ENCODE measurements around the gene RAB24.
A peak's percentile ranks its signal among the peaks of the same experiment; 100 is the strongest.

Gene RAB24

DNA sequence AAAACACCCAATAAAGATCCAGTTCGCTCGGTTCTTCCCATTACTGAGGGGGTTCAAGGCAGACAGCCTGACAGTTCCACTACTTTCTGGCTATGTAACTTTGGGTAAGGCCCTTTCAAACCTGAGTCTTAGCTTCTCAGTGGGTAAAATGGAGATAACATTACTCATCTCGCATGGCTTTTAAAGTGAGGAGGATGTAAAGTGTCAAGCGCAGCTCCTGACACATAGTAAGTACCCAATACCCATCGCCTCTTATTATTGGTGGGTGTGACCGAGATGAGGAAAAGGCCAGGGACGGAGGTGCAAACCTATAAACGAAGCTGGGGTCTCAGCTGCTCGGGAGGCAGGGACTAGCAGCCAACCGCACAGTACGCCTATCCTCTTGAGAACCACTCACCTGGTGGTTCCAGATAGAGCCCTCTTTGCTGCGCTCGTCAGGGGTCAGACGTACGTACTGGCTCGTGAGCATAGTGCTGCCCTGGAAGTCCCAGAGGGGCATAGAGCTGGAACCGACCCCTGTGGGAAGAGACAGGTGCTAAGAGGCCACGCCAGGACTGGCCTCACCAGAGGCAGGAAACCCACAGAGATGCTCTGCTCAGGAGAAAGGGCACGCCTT, 47.4 kb upstream of the RAB24 start:
- peak overlapping the region; percentile 90 for H3K27ac ChIP-seq (ENCODE audit: low read depth, low read length)
- H3K4me1 ChIP-seq (ENCODE audit: control insufficient read depth, low read length) = peaks cover 36% of the 10 kb centered on the region
- H3K9me2 ChIP-seq (replicated peaks; ENCODE audit: control insufficient read depth, low read length) = no peaks in the 10 kb centered on the region
- H3K4me3 ChIP-seq (ENCODE audit: low read length) = peak overlapping the region; percentile 89
- peaks cover 43% of the 10 kb centered on the region for H3K36me3 ChIP-seq (ENCODE audit: control insufficient read depth, low read length)
- no peak for TF ChIP-seq EZH2phosphoT487 (IDR thresholded peaks at IDR 0.05; ENCODE audit: borderline replicate concordance, low read length)
- TF ChIP-seq, protein P1, sequence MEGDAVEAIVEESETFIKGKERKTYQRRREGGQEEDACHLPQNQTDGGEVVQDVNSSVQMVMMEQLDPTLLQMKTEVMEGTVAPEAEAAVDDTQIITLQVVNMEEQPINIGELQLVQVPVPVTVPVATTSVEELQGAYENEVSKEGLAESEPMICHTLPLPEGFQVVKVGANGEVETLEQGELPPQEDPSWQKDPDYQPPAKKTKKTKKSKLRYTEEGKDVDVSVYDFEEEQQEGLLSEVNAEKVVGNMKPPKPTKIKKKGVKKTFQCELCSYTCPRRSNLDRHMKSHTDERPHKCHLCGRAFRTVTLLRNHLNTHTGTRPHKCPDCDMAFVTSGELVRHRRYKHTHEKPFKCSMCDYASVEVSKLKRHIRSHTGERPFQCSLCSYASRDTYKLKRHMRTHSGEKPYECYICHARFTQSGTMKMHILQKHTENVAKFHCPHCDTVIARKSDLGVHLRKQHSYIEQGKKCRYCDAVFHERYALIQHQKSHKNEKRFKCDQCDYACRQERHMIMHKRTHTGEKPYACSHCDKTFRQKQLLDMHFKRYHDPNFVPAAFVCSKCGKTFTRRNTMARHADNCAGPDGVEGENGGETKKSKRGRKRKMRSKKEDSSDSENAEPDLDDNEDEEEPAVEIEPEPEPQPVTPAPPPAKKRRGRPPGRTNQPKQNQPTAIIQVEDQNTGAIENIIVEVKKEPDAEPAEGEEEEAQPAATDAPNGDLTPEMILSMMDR (IDR thresholded peaks at IDR 0.05; ENCODE audit: low read depth, low read length, poor library complexity, severe bottlenecking) = no peak
- 0 out of 2 replicates have a peak, but pooled peaks cover 3% of the 10 kb centered on the region for H3F3A ChIP-seq (ENCODE audit: control insufficient read depth, insufficient read depth)
- H3K27me3 ChIP-seq (ENCODE audit: control insufficient read depth, low read length) = no peaks in the 10 kb centered on the region
- H3K9me3 ChIP-seq (ENCODE audit: control insufficient read depth, insufficient read depth, low read length) = peaks cover 4% of the 10 kb centered on the region; the same call in 1 of the 2 replicates
- H3K79me2 ChIP-seq (ENCODE audit: control insufficient read depth, low read length) = peaks cover 56% of the 10 kb centered on the region
- peak overlapping the region; percentile 71 for H3K4me2 ChIP-seq (ENCODE audit: low read length)
- H4K20me1 ChIP-seq (ENCODE audit: control insufficient read depth, insufficient read depth, low read depth, low read length) = peaks cover 19% of the 10 kb centered on the region; the same call in 1 of the 2 replicates

DNA sequence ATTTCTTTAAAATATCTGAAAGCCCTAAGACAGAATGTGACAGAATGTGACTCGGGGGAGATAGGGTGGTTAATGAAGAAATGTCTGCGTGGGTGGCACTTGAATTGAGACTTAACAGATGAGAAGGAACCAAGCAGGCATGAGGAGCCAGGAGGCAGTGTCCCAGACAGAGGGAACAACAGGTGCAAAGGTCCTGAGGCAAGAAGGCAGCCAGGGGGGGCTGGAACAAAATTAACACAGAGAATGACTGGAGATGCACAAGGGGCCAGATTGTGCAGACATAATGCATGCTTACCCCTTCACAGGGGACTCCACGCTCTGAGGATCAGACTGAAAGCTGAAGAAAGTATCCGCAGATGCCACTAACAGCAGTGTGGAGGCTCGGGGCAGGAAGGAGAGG, 46.2 kb upstream of the RAB24 start:
- Histone ChIP-seq H3K27ac (ENCODE audit: low read depth, low read length) (no peak overlapping the region), H3K4me3 (ENCODE audit: low read length) (peak overlapping the region; percentile 89)

DNA sequence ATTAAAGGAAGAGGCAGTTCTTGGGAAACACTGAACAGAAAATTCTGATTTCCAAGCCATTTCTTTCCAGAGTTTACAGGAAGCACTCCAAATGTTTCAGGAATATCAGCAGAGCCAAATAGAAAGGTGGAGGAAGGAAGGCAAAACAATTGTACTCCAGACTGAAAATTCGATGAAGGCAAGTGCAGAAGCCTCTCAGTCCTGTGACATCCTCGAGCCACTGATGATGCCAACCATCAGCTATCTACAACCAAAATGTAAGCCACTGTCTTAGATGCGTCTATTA, 45.8 kb upstream of the RAB24 start:
- Histone ChIP-seq H4K20me1 (ENCODE audit: control insufficient read depth, insufficient read depth, low read depth, low read length) (peaks cover 19% of the 10 kb centered on the region; the same call in 1 of the 2 replicates), H3K27ac (ENCODE audit: low read depth, low read length) (no peak overlapping the region), H3K9me2 (replicated peaks; ENCODE audit: control insufficient read depth, low read length) (no peaks in the 10 kb centered on the region), H3K9me3 (ENCODE audit: control insufficient read depth, insufficient read depth, low read length) (no peaks in the 10 kb centered on the region), H3K4me3 (ENCODE audit: low read length) (peak overlapping the region; percentile 89), H3K4me2 (ENCODE audit: low read length) (peak overlapping the region; percentile 71), H3K79me2 (ENCODE audit: control insufficient read depth, low read length) (peaks cover 70% of the 10 kb centered on the region), H3K27me3 (ENCODE audit: control insufficient read depth, low read length) (no peaks in the 10 kb centered on the region), H3F3A (ENCODE audit: control insufficient read depth, insufficient read depth) (0 out of 2 replicates have a peak, but pooled peaks cover 3% of the 10 kb centered on the region), H3K36me3 (ENCODE audit: control insufficient read depth, low read length) (peaks cover 43% of the 10 kb centered on the region), H3K4me1 (ENCODE audit: control insufficient read depth, low read length) (peaks cover 33% of the 10 kb centered on the region)
- TF ChIP-seq, protein P1 (IDR thresholded peaks at IDR 0.05; ENCODE audit: low read depth, low read length, poor library complexity, severe bottlenecking) = no peak
- TF ChIP-seq EZH2phosphoT487 (IDR thresholded peaks at IDR 0.05; ENCODE audit: borderline replicate concordance, low read length) = no peak

More for the DNA sequence above, 46.2 kb upstream of the RAB24 start:
- Histone ChIP-seq H3F3A (ENCODE audit: control insufficient read depth, insufficient read depth) (0 out of 2 replicates have a peak, but pooled peaks cover 3% of the 10 kb centered on the region), H3K36me3 (ENCODE audit: control insufficient read depth, low read length) (peaks cover 43% of the 10 kb centered on the region), H4K20me1 (ENCODE audit: control insufficient read depth, insufficient read depth, low read depth, low read length) (peaks cover 19% of the 10 kb centered on the region; the same call in 1 of the 2 replicates), H3K79me2 (ENCODE audit: control insufficient read depth, low read length) (peaks cover 65% of the 10 kb centered on the region), H3K9me3 (ENCODE audit: control insufficient read depth, insufficient read depth, low read length) (no peaks in the 10 kb centered on the region), H3K9me2 (replicated peaks; ENCODE audit: control insufficient read depth, low read length) (no peaks in the 10 kb centered on the region), H3K4me2 (ENCODE audit: low read length) (peak overlapping the region; percentile 71), H3K27me3 (ENCODE audit: control insufficient read depth, low read length) (no peaks in the 10 kb centered on the region), H3K4me1 (ENCODE audit: control insufficient read depth, low read length) (peaks cover 33% of the 10 kb centered on the region)
- TF ChIP-seq, protein P1 (IDR thresholded peaks at IDR 0.05; ENCODE audit: low read depth, low read length, poor library complexity, severe bottlenecking) = no peak
- no peak for TF ChIP-seq EZH2phosphoT487 (IDR thresholded peaks at IDR 0.05; ENCODE audit: borderline replicate concordance, low read length)
